Mucosa of stomach (tissue), 1 donor: Measurements from ENCODE around the gene UCP2.

Source experiments
- H3K27me3 ChIP-seq: one replicate; pipeline ENCODE4 v1.7.0; 2013; ENCODE audit warnings: mild to moderate bottlenecking, low read length; ENCODE audit not compliant: control insufficient read depth, insufficient read depth
- H3K36me3 ChIP-seq: one replicate; pipeline ENCODE4 v1.7.0; 2013; ENCODE audit warnings: low read length; ENCODE audit not compliant: control insufficient read depth, insufficient read depth
- H3K4me1 ChIP-seq: one replicate; pipeline ENCODE4 v1.7.0; 2013; ENCODE audit warnings: mild to moderate bottlenecking, low read length; ENCODE audit not compliant: control insufficient read depth, insufficient read depth
- H3K4me3 ChIP-seq: one replicate; pipeline ENCODE4 v1.7.0; 2013; ENCODE audit warnings: low read length
- H3K9ac ChIP-seq: one replicate; pipeline ENCODE4 v1.7.0; 2013; ENCODE audit warnings: mild to moderate bottlenecking, low read length, moderate library complexity
- H3K9me3 ChIP-seq: one replicate; pipeline ENCODE4 v1.7.0; 2013; ENCODE audit warnings: mild to moderate bottlenecking, low read length, moderate library complexity; ENCODE audit not compliant: control insufficient read depth
- donor health status: Pancreatic carcinoma.

The UCP2 gene

DNA sequence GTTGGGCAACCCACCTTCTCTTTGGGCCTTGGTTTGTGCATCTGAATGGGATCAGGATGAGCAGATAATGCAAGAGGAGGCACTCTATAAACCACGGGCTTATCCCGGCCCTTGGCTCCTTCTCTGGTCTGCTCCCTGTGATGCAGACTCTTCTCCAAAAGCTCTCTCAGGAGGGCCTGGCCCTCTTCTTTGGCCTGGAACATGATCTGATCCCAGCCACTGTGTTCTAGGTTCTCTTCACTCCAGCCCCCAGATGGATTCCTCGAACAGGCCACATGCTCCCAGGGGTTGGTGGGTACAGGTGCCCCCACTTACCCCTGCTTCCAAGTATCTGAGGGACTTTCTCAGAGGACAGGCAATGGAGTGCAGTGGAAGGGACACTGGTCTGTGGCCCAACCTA lies 35.0 kb upstream of the UCP2 start:
- H3K9me3 ChIP-seq: no peaks in the 10 kb centered on the region
- no peaks in the 10 kb centered on the region for H3K36me3 ChIP-seq
- H3K9ac ChIP-seq: peak overlapping the region; percentile 26
- no peaks in the 10 kb centered on the region for H3K27me3 ChIP-seq
- peaks cover 46% of the 10 kb centered on the region for H3K4me1 ChIP-seq
- no peak overlapping the region for H3K4me3 ChIP-seq

DNA sequence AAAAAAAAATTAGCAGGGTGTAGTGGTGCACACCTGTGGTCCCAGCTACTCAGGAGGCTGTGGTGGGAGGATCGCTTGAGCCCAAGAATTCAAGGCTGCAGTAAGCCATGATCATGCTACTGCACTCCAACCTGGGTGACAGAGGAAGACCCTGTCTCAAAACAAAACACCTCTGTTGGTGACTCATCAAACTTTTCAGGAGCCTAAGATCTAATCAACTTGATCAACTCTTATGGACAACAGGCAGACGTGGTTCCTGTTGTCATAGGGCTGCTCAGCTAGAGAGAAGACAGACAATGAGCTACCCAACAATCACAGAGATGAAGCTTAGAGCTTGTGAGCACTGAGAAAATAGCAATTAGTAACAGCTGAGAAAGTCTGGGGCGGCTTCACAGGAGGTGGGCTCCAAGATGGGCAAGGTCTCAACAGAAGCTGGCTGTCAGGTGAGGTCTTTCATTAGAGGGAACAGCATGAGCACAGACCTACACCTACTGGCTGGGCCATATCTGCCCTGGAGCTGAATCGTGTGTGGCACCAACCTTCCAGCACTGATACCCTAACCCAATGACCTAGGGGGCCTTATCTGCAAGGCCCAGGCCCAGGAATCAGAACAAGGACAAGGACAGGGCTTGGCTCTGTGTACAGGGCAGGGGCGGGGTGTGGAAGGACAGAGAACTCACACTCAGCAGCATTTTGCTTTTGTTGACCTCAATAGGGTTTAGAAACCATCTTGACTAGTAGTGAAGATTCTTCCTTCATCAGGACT lies 33.5 kb upstream of the UCP2 start:
- Histone ChIP-seq H3K9ac (no peak overlapping the region), H3K36me3 (no peaks in the 10 kb centered on the region), H3K27me3 (no peaks in the 10 kb centered on the region), H3K9me3 (no peaks in the 10 kb centered on the region), H3K4me3 (no peak overlapping the region), H3K4me1 (peaks cover 46% of the 10 kb centered on the region)

DNA sequence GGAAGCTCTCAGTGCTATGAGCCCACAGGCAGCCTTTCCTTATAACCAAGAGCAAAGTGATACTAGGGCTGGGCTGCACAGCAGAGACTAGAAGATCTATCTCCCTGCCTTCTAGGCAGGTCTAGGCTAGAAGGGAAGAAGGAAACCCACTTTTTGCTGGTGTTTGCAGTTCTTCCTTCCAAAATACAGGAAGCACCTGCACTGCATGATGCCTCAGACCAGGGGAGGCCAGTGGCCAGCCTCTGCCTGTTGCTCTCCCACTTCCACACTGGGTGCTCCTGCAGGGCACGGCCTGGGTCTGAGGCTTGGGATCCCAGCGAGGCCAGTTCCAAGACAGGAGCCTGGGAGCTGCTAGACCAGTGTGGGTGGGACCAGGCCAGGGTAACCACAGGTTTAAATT lies 32.2 kb upstream of the UCP2 start:
- H3K36me3 ChIP-seq: no peaks in the 10 kb centered on the region
- H3K9ac ChIP-seq: no peak overlapping the region
- no peaks in the 10 kb centered on the region for H3K27me3 ChIP-seq
- H3K9me3 ChIP-seq: no peaks in the 10 kb centered on the region
- peaks cover 52% of the 10 kb centered on the region for H3K4me1 ChIP-seq
- H3K4me3 ChIP-seq: no peak overlapping the region

DNA sequence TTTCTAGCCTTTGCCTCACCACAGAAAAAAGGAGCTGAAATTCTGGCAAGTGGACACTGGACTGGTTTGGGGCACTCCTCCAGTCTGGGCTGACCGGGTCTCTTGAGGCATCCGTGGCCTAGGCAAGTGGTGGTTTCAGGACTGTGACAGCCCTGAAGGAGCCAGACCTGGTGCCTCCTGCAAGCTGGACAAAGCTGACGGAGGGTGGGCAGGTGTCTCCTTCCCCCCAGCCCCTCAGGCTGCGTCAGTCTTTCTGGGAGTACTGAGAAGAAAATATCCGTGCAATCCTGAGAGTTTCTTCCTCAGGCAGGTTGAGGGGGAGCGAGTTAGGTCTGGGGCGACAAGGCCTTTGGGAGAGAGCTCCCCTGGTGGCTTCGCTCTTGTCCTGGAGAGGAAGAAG lies 30.5 kb upstream of the UCP2 start:
- no peaks in the 10 kb centered on the region for H3K27me3 ChIP-seq
- no peak overlapping the region for H3K9ac ChIP-seq
- H3K9me3 ChIP-seq: no peaks in the 10 kb centered on the region
- no peaks in the 10 kb centered on the region for H3K36me3 ChIP-seq
- peaks cover 49% of the 10 kb centered on the region for H3K4me1 ChIP-seq
- H3K4me3 ChIP-seq: no peak overlapping the region

DNA sequence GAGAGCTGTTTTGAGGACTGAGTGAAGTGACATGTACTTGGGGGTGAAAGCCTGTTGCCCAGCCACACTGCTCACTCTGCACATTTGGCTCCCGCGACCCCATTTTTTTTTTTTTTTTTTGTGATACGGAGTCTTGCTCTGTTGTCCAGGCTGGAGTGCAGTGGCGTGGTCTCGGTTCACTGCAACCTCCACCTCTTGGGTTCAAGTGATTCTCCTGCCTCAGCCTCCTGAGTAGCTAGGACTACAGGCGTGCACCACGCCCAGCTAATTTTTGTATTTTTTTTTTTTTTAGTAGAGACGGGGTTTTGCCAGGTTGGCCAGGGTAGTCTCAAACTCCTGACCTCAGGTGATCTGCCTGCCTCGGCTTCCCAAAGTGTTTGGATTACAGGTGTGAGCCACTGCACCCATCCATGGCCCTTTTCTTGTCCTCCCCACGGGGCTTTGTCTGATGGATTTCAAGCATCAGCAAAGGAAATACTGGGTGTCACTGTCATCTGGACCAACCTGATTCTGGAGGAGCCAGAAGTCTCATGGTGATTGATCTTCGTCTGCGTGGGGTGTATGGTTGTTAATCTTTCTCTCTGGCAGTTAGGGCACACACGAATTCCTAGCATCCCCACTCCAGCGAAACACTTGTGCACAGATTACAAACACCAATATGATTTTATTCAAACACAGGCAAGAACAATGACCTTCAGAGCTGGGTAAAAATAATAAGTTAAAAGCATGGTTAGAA lies 29.6 kb upstream of the UCP2 start:
- Histone ChIP-seq H3K36me3 (no peaks in the 10 kb centered on the region), H3K9me3 (no peaks in the 10 kb centered on the region), H3K4me3 (no peak overlapping the region), H3K9ac (no peak overlapping the region), H3K27me3 (no peaks in the 10 kb centered on the region), H3K4me1 (peaks cover 41% of the 10 kb centered on the region)

DNA sequence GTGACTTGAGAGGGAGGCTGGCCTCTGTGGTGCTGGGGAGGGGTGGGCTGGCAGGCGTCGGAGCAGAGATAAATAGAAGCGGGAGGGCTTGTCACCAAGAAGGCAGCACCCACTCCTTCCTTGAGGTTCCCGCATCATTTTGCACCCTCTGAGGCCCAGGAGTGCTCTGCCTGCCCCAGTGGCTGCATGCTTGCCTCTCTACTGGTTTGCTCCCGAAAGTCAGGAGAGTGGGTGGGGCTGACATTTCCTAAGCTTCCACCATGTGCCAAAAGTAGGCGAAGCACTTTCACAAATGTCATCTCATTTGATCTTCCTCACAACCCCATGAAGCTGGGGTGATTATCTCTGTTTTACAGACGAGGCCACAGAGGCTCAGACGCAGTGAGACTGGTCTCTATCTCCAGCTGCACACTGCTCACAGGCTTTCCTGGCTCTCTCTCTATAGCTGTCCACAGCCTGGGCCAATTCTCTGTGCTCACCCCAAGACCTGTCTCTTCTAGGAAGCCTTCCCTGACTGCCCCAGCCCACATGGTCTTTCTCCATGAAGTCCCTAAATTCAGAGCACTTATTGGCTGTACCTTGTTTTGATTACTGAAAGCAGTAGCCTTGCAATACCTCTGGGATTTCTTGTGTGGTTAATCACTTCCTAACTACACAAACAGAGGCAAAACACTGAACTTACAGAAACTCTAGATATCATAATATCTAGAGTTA lies 28.9 kb upstream of the UCP2 start:
- H3K27me3 ChIP-seq: no peaks in the 10 kb centered on the region
- no peaks in the 10 kb centered on the region for H3K9me3 ChIP-seq
- H3K36me3 ChIP-seq: no peaks in the 10 kb centered on the region
- H3K4me3 ChIP-seq: no peak overlapping the region
- H3K9ac ChIP-seq: no peak overlapping the region
- H3K4me1 ChIP-seq: peaks cover 34% of the 10 kb centered on the region

DNA sequence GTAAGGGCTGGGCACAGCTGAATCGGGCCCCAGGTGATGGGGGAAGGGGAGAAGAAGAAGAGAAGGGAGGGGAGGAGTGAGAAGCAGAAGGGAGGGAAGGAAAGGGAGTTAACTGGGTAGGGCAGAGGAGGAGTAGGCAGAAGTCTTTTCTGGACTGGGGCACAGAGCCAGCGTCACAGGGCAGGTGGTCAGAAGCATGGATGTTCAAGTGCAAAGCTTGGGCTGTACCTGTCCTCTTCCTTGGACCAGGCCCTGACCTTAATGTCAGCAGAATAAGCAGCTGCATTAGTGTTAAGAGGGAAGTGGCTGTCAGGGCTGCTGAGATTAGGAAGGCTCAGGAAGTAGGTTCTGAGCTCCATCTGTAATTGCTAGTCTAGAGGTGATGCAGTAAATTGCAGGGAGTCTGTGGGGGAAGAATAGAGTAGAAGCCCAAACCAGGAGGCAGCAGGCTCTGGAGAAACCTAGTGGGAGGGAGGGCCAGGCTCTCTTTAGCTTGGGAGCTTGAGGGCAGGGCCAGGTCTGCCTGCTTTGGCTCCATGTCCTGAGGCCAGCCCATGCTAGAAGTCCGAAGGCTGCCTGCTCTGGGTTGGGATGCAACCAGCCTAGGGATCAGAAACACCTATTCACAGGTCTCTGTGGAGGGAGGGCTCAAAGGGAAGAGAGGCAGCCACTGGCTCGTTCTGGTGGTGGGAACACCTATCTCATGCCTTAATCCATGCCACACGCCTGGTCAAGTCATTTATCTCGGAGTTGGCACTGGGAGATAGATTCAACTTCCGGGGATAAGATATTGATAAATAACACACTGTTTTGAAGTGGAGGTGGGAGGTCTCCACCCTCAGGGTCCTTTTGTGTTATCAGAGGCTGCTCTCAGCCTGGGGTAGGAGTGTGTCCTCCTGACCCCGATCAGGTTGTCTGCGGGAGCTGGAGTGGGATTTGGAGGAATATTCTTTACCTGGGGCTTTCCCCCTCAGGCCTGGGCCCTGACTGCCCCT lies 28.0 kb upstream of the UCP2 start:
- Histone ChIP-seq H3K9ac (no peak overlapping the region), H3K9me3 (no peaks in the 10 kb centered on the region), H3K4me1 (peaks cover 30% of the 10 kb centered on the region), H3K4me3 (no peak overlapping the region), H3K27me3 (no peaks in the 10 kb centered on the region), H3K36me3 (no peaks in the 10 kb centered on the region)

DNA sequence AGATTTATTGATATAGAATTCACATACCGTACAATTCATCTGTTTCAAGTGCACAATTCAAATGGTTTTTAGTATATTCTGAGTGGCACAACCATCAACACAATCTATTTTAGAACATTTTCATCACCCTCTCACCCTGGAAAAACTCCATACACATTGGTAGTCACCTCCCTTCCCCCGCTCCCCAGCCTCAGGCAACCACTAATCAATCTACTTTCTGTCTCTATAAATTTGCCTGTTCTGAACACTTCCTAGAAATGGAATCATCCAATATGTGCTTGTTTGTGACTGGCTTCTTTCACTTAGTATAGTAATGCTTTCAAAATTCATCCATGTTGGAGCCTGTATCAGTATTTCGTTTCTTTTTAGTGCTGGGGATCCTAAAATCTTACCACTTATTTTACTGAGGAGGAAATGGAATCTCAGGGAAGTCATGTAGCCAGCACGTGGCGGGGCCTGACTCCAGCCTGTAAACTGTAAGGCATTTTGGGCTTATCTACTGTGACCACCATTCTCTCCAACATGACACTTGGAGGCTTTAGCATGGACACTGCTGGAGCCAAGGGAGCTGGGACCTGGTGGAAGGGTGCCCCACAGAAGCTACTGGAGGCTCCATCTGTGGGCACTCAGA lies 27.1 kb upstream of the UCP2 start:
- Histone ChIP-seq H3K36me3 (no peaks in the 10 kb centered on the region), H3K9me3 (no peaks in the 10 kb centered on the region), H3K4me3 (no peak overlapping the region), H3K4me1 (peaks cover 35% of the 10 kb centered on the region), H3K9ac (no peak overlapping the region), H3K27me3 (no peaks in the 10 kb centered on the region)

DNA sequence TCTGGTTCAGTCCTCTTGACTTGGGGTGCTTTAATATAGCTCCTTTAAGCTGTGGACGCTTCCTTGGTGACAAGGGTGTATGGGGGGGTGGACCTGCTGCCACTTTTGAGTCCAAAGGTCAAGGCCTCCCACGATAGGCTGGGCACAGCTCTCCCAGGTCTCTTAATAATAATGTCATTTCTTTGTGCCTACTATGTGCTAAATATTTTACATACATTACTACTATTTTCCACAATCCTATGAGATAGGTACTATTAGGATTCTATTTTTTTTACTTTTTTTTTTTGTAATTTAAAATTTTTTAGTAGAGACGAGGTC lies 26.5 kb upstream of the UCP2 start:
- no peaks in the 10 kb centered on the region for H3K36me3 ChIP-seq
- H3K9me3 ChIP-seq: no peaks in the 10 kb centered on the region
- H3K27me3 ChIP-seq: no peaks in the 10 kb centered on the region
- H3K4me1 ChIP-seq: peaks cover 35% of the 10 kb centered on the region
- no peak overlapping the region for H3K4me3 ChIP-seq
- H3K9ac ChIP-seq: no peak overlapping the region

DNA sequence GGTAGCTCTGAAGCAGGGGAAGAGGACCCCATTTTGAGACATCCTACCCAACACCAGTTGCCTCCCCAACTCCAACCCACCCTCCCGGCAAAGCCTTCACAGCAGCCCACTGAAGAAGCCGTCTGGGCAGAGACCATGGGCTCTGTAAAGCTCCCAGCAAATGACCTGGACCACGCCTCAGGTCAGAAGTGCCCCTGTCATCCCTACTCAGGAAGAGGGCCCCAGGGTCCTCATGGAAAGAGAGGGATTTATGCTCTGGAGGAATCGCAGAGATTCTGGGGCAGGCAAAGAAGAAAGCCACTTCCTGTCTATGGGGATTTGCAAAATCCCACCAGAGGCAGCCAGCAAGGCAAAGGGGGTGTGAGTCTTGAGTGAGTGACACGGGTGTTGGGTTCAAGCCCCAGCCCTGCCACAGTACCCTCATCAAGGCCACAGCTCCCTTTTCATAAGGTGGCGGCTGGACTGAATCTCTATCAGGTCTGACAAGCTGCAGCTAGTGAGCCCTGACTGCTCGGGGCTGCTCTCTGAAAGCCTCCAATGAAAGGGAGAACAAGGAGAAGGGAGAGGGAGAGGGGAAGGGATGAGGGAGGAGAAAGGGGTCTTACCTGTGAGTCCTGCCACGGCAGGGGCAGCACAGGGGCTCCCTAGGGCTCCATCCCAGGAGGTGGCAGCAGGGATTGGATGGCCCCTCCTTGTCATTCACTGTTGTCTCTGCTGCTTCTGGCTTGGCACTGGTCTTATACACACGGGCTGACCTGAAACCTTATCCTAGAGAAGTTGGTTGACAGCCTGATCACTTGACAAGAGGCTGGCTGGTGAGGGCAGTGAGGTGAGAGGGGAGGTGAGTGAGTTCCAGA lies 26.0 kb upstream of the UCP2 start, which contains the start of gene UCP3:
TSS of gene UCP3 (minus strand) at position 713 of the 857 bp plus-strand sequence. CDS start 2,043 bp downstream, outside the sequence.
- H3K36me3 ChIP-seq: no peaks in the 10 kb centered on the region
- no peaks in the 10 kb centered on the region for H3K27me3 ChIP-seq
- H3K9ac ChIP-seq: no peak within 1 kb of the TSS
- H3K4me1 ChIP-seq: peaks cover 35% of the 10 kb centered on the region
- H3K9me3 ChIP-seq: no peaks in the 10 kb centered on the region
- no peak within 1 kb of the TSS for H3K4me3 ChIP-seq
